NT2/D1 (cell line): ENCODE measurements around the gene P4HTM.

ENCODE experiments used
- DNase-seq: peaks from one replicate; pipeline ENCODE4 v3.0.0-alpha.2; 2011; ENCODE audit warnings: low read depth, low spot score
- H3K27me3 ChIP-seq: 2 replicates; pipeline ENCODE4 v1.6.0; 2011; ENCODE audit warnings: mild to moderate bottlenecking; ENCODE audit not compliant: insufficient read length, insufficient read depth
- H3K36me3 ChIP-seq: 2 replicates; pipeline ENCODE4 v1.6.1; 2011; ENCODE audit warnings: mild to moderate bottlenecking, low read length, mixed read lengths; ENCODE audit not compliant: insufficient read depth, insufficient read length
- H3K4me1 ChIP-seq: 2 replicates; pipeline ENCODE4 v1.5.1; 2011; ENCODE audit not compliant: insufficient read depth, insufficient read length
- H3K4me3 ChIP-seq: 2 replicates; pipeline ENCODE4 v1.5.1; 2011; ENCODE audit warnings: low read depth; ENCODE audit not compliant: insufficient read length
- H3K9ac ChIP-seq: 2 replicates; pipeline ENCODE4 v1.6.0; 2011; ENCODE audit warnings: low read depth; ENCODE audit not compliant: insufficient read length
- H3K9me3 ChIP-seq: 2 replicates; pipeline ENCODE4 v1.5.1; 2011; ENCODE audit warnings: mild to moderate bottlenecking, low read length; ENCODE audit not compliant: insufficient read depth
- SUZ12 ChIP-seq: IDR thresholded peaks from 2 replicates; pipeline ENCODE4 v1.6.1; 2011; ENCODE audit not compliant: insufficient read length, insufficient read depth; ENCODE audit errors: extremely low read depth
- YY1 ChIP-seq: IDR thresholded peaks from 2 replicates; pipeline ENCODE4 v1.6.1; 2011; ENCODE audit not compliant: insufficient read length, insufficient read depth
- ZNF274 ChIP-seq: IDR thresholded peaks from 2 replicates; pipeline ENCODE4 v1.6.1; 2011; ENCODE audit warnings: mild to moderate bottlenecking, low read depth, low read length

Gene P4HTM

DNA sequence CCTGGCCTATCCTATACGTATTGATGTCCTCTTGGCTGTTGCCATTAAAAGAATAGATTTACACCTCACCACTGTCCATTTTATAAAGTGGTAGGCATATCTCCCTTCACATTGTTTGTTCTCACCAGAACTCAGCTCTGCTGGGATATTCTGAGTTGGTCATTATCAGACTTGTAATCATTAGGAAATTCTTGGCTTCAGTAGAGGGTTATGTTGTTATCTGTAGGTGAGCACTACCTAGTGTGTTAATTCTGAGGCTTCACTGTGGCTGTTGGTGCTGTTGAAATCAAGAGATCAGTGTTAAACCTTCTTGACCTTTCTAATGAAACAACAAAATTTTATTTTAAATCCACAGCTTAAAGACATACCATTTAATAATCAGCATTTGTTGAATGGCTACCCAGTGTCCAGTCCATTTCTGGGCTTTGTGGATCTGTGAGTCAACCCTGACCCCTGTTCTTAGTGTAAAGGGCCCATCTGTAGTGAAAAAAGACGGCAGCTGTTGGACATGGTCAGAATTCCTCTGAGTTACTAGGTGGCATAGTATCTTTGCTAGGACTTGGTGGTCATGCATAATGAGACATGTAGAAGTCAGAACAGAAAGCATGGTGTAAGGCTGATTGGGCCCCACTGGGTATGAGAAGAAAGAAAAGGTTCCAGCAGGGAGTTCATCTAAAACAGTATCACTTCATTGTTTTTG is 32.9 kb upstream of the P4HTM start:
- TF ChIP-seq ZNF274 (no peak), SUZ12 (no peak)
- no peaks in the 10 kb centered on the region for H3K4me1 ChIP-seq
- no peaks in the 10 kb centered on the region for H3K9me3 ChIP-seq
- no peak overlapping the region for H3K4me3 ChIP-seq
- H3K36me3 ChIP-seq, result peaks cover 45% of the 10 kb centered on the region
- no peak for DNase-seq
- H3K27me3 ChIP-seq, result no peaks in the 10 kb centered on the region
- no peak overlapping the region for H3K9ac ChIP-seq

DNA sequence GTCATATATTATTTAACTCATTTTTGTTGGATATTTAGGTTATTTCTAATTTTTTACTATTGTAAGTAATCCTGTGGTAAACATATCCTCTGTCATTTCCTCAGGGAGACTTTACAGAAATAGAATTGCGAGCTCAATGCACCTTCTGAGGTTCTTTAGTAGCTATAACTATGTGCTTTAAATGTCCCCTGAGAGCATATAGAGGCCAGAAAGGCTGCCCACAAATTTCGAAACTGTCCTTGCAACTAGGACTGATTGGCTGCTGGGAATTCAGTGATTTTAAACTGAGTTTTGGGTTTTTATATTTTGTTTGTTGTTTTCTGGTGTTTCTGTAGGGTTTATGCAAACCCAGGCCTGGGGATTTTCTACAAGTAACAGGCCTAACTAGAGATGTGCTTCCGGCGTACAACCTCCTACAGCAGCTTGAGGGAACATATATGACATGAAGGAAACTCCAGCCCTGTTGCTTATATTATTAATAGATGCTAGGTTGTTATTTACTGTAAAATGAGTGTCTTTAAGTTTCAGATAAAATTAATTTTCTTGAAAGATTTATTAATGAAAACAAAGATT is 29.1 kb upstream of the P4HTM start:
- H3K9ac ChIP-seq, result no peak overlapping the region
- peaks cover 52% of the 10 kb centered on the region for H3K36me3 ChIP-seq

DNA sequence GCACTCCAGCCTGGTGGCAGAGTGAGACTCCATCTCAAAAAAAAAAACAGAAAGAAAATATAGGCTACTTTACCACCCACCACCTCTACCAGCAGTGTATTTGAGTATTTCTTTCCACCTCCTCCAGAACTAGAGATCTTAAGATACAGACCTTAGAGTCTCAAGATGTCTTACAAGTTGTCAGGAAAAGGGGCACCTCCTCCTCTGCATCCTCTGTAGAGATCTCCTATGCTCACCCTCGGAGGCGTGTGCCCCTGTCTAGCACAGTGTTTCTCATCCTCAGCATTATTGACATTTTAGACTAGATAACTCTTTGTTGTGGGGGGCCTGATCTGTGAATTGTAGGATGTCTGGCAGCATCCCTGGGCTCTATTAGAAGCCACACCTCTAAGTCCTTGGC is 27.7 kb upstream of the P4HTM start:
- no peak for TF ChIP-seq ZNF274
- TF ChIP-seq SUZ12, result no peak
- no peak for TF ChIP-seq YY1
- Histone ChIP-seq H3K9me3 (no peaks in the 10 kb centered on the region), H3K4me1 (peaks cover 3% of the 10 kb centered on the region), H3K9ac (no peak overlapping the region), H3K36me3 (peaks cover 60% of the 10 kb centered on the region), H3K4me3 (no peak overlapping the region), H3K27me3 (no peaks in the 10 kb centered on the region)
- DNase-seq, result no peak

More for the DNA sequence above, 29.1 kb upstream of the P4HTM start:
- TF ChIP-seq ZNF274, result no peak
- no peak for TF ChIP-seq SUZ12
- TF ChIP-seq YY1, result no peak
- Histone ChIP-seq H3K4me3 (no peak overlapping the region), H3K27me3 (no peaks in the 10 kb centered on the region), H3K4me1 (no peaks in the 10 kb centered on the region), H3K9me3 (no peaks in the 10 kb centered on the region)
- no peak for DNase-seq

DNA sequence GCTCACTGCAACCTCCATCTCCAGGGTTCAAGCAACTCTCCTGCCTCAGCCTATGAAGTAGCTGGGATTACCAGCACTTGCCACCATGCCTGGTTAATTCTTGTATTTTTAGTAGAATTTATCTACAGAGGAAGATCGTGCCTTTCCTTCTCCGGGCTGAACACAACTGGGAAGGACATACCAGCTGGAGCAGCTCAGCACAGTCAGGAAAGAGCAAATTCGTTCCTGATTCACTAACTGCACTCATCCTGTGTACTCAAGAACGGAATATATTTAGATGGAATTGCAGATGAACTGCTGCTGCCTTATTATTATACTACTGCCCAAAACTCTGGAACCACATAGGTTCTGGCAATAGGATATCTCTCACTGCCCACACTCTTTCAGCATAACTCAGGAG is 27.1 kb upstream of the P4HTM start:
- no peak for TF ChIP-seq SUZ12
- TF ChIP-seq YY1, result no peak
- TF ChIP-seq ZNF274, result no peak
- Histone ChIP-seq H3K9ac (no peak overlapping the region), H3K4me1 (peaks cover 3% of the 10 kb centered on the region), H3K9me3 (no peaks in the 10 kb centered on the region), H3K27me3 (no peaks in the 10 kb centered on the region), H3K36me3 (peaks cover 61% of the 10 kb centered on the region), H3K4me3 (no peak overlapping the region)
- DNase-seq, result no peak

DNA sequence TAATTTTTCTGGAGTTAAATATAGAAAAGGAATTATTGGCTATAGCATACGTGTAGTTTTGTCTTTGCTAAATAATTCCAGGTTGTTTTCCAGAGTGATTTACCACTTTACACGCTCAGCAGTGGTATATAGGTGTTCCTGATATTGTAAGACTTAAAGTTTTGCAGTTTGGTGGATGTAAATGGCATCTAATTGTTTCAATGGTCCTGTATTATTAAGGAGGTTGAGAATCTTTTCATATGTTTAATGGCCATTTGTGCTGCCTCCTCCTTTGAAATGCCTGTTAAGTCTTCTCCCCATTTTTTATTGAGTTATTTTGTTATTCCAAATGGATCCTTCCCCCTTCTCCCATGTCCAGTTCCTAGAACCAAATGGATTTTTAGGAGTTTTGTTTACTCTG is 26.4 kb upstream of the P4HTM start:
- no peak for DNase-seq
- no peak overlapping the region for H3K4me3 ChIP-seq
- no peaks in the 10 kb centered on the region for H3K27me3 ChIP-seq
- TF ChIP-seq ZNF274, result no peak
- TF ChIP-seq YY1, result no peak
- TF ChIP-seq SUZ12, result no peak
- H3K36me3 ChIP-seq, result peaks cover 62% of the 10 kb centered on the region
- no peaks in the 10 kb centered on the region for H3K9me3 ChIP-seq
- H3K4me1 ChIP-seq, result peaks cover 3% of the 10 kb centered on the region
- H3K9ac ChIP-seq, result no peak overlapping the region

DNA sequence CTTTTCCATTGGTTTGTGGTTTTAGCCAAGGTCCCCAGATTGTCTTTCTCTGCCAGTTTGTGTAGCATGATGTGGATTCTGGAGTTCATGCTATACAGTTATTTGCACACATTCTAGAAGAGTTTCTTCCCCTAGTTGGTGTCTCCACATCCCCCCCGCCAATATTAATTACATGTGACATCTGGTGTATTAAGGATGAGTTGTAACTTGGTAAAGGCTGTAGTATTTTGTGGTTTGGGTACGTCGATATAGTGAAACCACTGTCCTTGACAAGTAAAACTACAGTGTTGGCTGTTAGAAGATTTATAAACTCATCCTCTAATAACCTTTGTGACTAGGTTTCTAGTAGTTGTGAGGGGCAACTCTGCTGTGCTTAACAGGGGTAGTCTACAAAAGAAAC is 23.7 kb upstream of the P4HTM start:
- no peaks in the 10 kb centered on the region for H3K9me3 ChIP-seq
- H3K9ac ChIP-seq, result no peak overlapping the region
- H3K4me1 ChIP-seq, result peaks cover 3% of the 10 kb centered on the region
- no peak for TF ChIP-seq ZNF274
- H3K27me3 ChIP-seq, result no peaks in the 10 kb centered on the region
- DNase-seq, result no peak
- H3K36me3 ChIP-seq, result peaks cover 83% of the 10 kb centered on the region
- no peak overlapping the region for H3K4me3 ChIP-seq

DNA sequence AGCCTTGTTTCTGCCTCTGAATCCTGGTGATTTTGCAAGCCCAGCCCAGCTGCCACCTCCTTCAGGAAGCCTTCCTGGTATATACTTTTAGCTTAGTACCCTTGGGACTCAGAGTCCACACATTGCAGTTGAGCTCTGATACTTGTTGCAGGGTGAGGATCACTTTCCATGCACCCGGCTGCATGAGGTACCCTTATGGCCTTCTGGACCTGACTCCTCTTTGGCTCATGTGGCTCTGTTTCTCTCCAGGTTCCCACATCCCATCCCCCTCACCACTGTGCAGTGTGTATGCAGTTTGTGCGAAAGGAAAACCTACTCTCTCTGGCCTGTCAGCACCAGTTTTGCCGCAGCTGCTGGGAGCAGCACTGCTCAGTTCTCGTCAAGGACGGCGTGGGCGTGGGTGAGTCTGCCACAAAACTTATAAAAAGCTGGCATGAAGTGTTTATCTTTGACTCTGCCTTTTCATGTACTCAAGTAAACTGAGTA is 23.1 kb upstream of the P4HTM start:
- TF ChIP-seq SUZ12 (no peak), YY1 (no peak), ZNF274 (no peak)
- peaks cover 3% of the 10 kb centered on the region for H3K4me1 ChIP-seq
- no peak overlapping the region for H3K9ac ChIP-seq
- H3K36me3 ChIP-seq, result peaks cover 83% of the 10 kb centered on the region
- no peak for DNase-seq
- H3K4me3 ChIP-seq, result no peak overlapping the region
- H3K9me3 ChIP-seq, result no peaks in the 10 kb centered on the region
- no peaks in the 10 kb centered on the region for H3K27me3 ChIP-seq
